Naive thymus-derived CD4-positive, alpha-beta T cell (primary cell): Measurements from ENCODE around the gene MUCL3. TPM values are rescaled to one million over a fixed set of nuclear protein-coding genes. Genes with fewer than 3 reads are reported as not detected.

Experiments used
- ATAC-seq: fragments of 150-1000 bp; cut with Tn5 transposase; 2 replicates; pipeline ENCODE4 v1.10.0; 2021; ENCODE audit warnings: mild to moderate bottlenecking, moderate library complexity
- CTCF ChIA-PET: fragments of 350-600 bp; sonication (Branson Sonifier 250); formaldehyde crosslinking; loops from one replicate; lab custom pipeline; 2021; ENCODE audit warnings: antibody characterized with exemption; lab: Charles Lee
- POLR2A ChIA-PET: fragments of 350-600 bp; sonication (Branson Sonifier 250); formaldehyde crosslinking; loops from one replicate; lab custom pipeline; 2021; ENCODE audit warnings: antibody characterized with exemption, inconsistent platforms; lab: Charles Lee
- DNase-seq, 9 donors: peaks; one replicate each; pipeline versions ENCODE4 v3.0.0 to v3.0.0-alpha.2; 2020 to 2022; ENCODE audit warnings: mixed read lengths in 1 of 9
- H3K27ac ChIP-seq: one replicate; pipeline ENCODE4 v1.7.0; 2013; ENCODE audit warnings: mild to moderate bottlenecking, low read depth, low read length, moderate library complexity
- H3K27me3 ChIP-seq, 2 donors: one replicate each; pipeline ENCODE4 v1.7.0; 2013; ENCODE audit warnings: low read length in 2 of 2, mild to moderate bottlenecking in 2 of 2, moderate library complexity in 2 of 2; ENCODE audit not compliant: control insufficient read depth in 2 of 2, insufficient read depth in 2 of 2
- H3K36me3 ChIP-seq, 3 experiments: 1 replicate in 2 of 3; 2 replicates in 1 of 3; pipeline ENCODE4 v1.7.0; 2013; ENCODE audit warnings: low read length in 3 of 3, mild to moderate bottlenecking in 3 of 3, moderate library complexity in 1 of 3; ENCODE audit not compliant: insufficient read depth in 3 of 3, control insufficient read depth in 2 of 3
- H3K4me1 ChIP-seq, 2 donors: one replicate each; pipeline ENCODE4 v1.7.0; 2013; ENCODE audit warnings: low read length in 2 of 2, mild to moderate bottlenecking in 2 of 2, moderate library complexity in 1 of 2; ENCODE audit not compliant: control insufficient read depth in 2 of 2, insufficient read depth in 2 of 2
- H3K4me3 ChIP-seq: 2 replicates; pipeline ENCODE4 v1.7.0; 2013; ENCODE audit warnings: mild to moderate bottlenecking, low read length
- H3K9me3 ChIP-seq, 3 experiments: 1 replicate in 2 of 3; 2 replicates in 1 of 3; pipeline ENCODE4 v1.7.0; 2013; ENCODE audit warnings: low read length in 3 of 3; ENCODE audit not compliant: control insufficient read depth in 2 of 3
- H3K27ac Mint-ChIP-seq, 9 donors: one replicate each; pipeline ENCODE4 v1.8.0; 2020 to 2022; ENCODE audit warnings: mixed read lengths in 9 of 9, mild to moderate bottlenecking in 8 of 9, moderate library complexity in 5 of 9, inconsistent platforms in 2 of 9
- H3K27me3 Mint-ChIP-seq, 5 donors: one replicate each; pipeline ENCODE4 v1.8.0; 2021 to 2022; ENCODE audit warnings: mixed read lengths in 5 of 5, mild to moderate bottlenecking in 1 of 5
- H3K36me3 Mint-ChIP-seq, 5 donors: one replicate each; pipeline ENCODE4 v1.8.0; 2020 to 2022; ENCODE audit warnings: mixed read lengths in 5 of 5, mild to moderate bottlenecking in 3 of 5, inconsistent platforms in 1 of 5
- H3K4me1 Mint-ChIP-seq, 7 donors: one replicate each; pipeline ENCODE4 v1.8.0; 2020 to 2022; ENCODE audit warnings: mixed read lengths in 7 of 7, mild to moderate bottlenecking in 3 of 7, inconsistent platforms in 1 of 7
- H3K4me3 Mint-ChIP-seq, 10 donors: one replicate each; pipeline ENCODE4 v1.8.0; 2020 to 2022; ENCODE audit warnings: mild to moderate bottlenecking in 10 of 10, mixed read lengths in 10 of 10, moderate library complexity in 6 of 10, inconsistent platforms in 2 of 10
- H3K9me3 Mint-ChIP-seq, 11 donors: one replicate each; pipeline ENCODE4 v1.8.0; 2020 to 2022; ENCODE audit warnings: mixed read lengths in 11 of 11, mild to moderate bottlenecking in 4 of 11, inconsistent platforms in 1 of 11, moderate library complexity in 1 of 11
- intact Hi-C, 2 donors: fragments of 100-400 bp; cut with micrococcal nuclease; formaldehyde crosslinking; loops; one replicate each; pipeline ENCODE4 v1.15.1; 2023
- polyA plus RNA-seq, 2 donors: library from polyadenylated mRNA; unstranded; fragments of 300-500 nt; fragmentation: Illumina TruSeq; gene quantifications; one replicate each; pipeline ENCODE4 v1.2.3, GENCODE V29; 2021
- total RNA-seq, 6 experiments: library from RNA in 5 of 6; stranded (reverse) in 5 of 6; gene quantifications; 1 replicate in 5 of 6; 2 replicates in 1 of 6; pipeline ENCODE4 v1.2.3 and lab custom pipeline; 2021 to 2026

The MUCL3 gene
- total and polyA plus RNA-seq, 7 experiments from 2014 or later = not detected

DNA sequence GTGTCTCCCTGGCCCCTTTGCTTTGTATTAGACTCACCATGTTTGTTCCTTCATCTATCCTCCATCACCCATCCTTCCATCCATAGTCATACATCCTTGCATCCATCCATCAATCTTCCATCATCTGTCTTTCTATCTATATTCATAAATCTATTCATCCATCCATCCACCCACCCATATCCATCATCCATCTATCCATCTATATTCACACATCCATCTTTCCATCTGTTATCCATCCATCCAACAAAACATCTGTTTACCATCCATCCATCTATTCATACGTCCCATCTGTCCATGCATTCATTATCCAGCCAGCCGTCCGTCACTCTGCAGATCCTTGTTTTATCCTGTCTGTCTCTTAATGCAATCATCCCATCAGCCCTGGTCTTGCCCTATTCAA lies 45.8 kb upstream of the MUCL3 start:
- intact Hi-C loops = no loop called here
- Histone ChIP-seq H3K27me3 (no peaks in the 10 kb centered on the region), H3K4me1 (no peaks in the 10 kb centered on the region), H3K9me3 (no peaks in the 10 kb centered on the region), H3K36me3 (peaks cover 0 to 79% (median 7%) of the 10 kb centered on the region in 3 experiments), H3K4me3 (no peak overlapping the region), H3K27ac (no peak overlapping the region)
- peaks cover 7 to 41% (median 13%) of the 10 kb centered on the region in 5 donors for H3K36me3 Mint-ChIP-seq
- ChIA-PET POLR2A (no interaction called here), CTCF (interaction anchor here (1.2 kb wide), 1 partner anchor 65 kb away, joined by 3 read pairs; no protein-coding TSS in a partner anchor)
- peak overlapping the region in 2 of 9 donors; percentile 19 to 39 for H3K27ac Mint-ChIP-seq
- H3K4me3 Mint-ChIP-seq = no peak overlapping the region
- H3K4me1 Mint-ChIP-seq = peaks cover 0 to 6% (median 0%) of the 10 kb centered on the region in 7 donors
- no peaks in the 10 kb centered on the region for H3K9me3 Mint-ChIP-seq
- H3K27me3 Mint-ChIP-seq = no peaks in the 10 kb centered on the region
- ATAC-seq = no peak
- DNase-seq = no peak

DNA sequence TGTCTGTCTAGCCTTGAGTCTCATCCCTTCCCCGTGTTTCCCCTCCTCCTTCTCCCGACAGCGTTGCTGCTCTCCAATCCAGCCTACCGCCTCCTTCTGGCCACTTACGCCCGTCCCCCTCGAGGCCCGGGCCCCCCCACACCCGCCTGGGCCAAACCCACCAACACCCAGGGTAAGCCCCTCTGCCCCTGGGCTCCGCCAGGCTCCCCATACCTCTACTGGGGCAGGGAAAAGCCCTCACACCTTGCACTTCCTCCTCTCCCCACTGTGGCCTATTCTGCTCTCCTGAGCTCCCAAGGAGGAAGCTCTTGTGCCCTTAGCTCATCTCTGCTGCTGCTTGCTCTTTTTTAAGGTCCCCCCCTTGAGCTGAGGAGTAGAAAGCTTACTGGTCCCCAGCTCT lies 45.4 kb upstream of the MUCL3 start:
- H3K27me3 Mint-ChIP-seq = no peaks in the 10 kb centered on the region
- intact Hi-C loops = no loop called here

DNA sequence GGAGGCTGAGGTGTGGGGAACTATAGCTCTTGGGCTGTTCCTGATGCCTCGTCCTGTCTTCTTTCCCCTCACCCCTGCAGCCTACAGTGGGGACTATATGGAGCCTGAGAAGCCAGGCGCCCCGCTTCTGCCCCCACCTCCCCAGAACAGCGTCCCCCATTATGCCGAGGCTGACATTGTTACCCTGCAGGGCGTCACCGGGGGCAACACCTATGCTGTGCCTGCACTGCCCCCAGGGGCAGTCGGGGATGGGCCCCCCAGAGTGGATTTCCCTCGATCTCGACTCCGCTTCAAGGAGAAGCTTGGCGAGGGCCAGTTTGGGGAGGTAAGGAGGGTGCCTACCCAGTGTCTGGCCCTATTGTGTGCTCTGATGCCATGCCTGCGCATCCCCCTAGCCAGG lies 44.2 kb upstream of the MUCL3 start:
- H3K27ac ChIP-seq = no peak overlapping the region
- intact Hi-C loops = no loop called here
- H3K36me3 ChIP-seq = peaks cover 0 to 65% (median 7%) of the 10 kb centered on the region in 3 experiments
- no peaks in the 10 kb centered on the region for H3K27me3 ChIP-seq
- H3K4me3 ChIP-seq = no peak overlapping the region
- no peak for DNase-seq
- Mint-ChIP-seq H3K36me3 (peaks cover 3 to 34% (median 13%) of the 10 kb centered on the region in 5 donors), H3K4me1 (peaks cover 0 to 6% (median 0%) of the 10 kb centered on the region in 7 donors), H3K27me3 (no peaks in the 10 kb centered on the region), H3K9me3 (no peaks in the 10 kb centered on the region), H3K4me3 (no peak overlapping the region), H3K27ac (no peak overlapping the region)
- H3K4me1 ChIP-seq = no peaks in the 10 kb centered on the region
- POLR2A ChIA-PET = no interaction called here
- no peaks in the 10 kb centered on the region for H3K9me3 ChIP-seq
- CTCF ChIA-PET = interaction anchor here (0.6 kb wide), 1 partner anchor 160 kb away, joined by 3 read pairs; no protein-coding TSS in a partner anchor
- ATAC-seq = no peak

More for the DNA sequence above, 45.4 kb upstream of the MUCL3 start:
- Mint-ChIP-seq H3K36me3 (peaks cover 4 to 36% (median 13%) of the 10 kb centered on the region in 5 donors), H3K27ac (no peak overlapping the region), H3K9me3 (no peaks in the 10 kb centered on the region), H3K4me1 (peaks cover 0 to 6% (median 0%) of the 10 kb centered on the region in 7 donors), H3K4me3 (no peak overlapping the region)
- no peak overlapping the region for H3K4me3 ChIP-seq
- ChIA-PET POLR2A (no interaction called here), CTCF (no interaction called here)
- no peaks in the 10 kb centered on the region for H3K4me1 ChIP-seq
- H3K27me3 ChIP-seq = no peaks in the 10 kb centered on the region
- ATAC-seq (no peak), DNase-seq (no peak)
- no peak overlapping the region for H3K27ac ChIP-seq
- no peaks in the 10 kb centered on the region for H3K9me3 ChIP-seq
- peaks cover 0 to 76% (median 7%) of the 10 kb centered on the region in 3 experiments for H3K36me3 ChIP-seq

DNA sequence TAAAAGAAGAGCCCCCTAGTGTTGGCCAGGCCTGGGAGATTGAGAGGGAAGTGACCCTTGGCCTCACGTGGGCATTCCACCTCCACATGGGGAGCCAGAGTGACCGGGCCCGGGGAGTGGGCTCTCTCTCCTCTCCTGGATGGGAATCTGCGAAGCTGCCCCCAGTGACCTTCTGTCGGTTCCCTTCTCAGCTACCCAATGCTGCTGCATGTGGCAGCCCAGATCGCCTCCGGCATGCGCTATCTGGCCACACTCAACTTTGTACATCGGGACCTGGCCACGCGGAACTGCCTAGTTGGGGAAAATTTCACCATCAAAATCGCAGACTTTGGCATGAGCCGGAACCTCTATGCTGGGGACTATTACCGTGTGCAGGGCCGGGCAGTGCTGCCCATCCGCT lies 42.9 kb upstream of the MUCL3 start:
- POLR2A ChIA-PET = no interaction called here
- peaks cover 0 to 6% (median 0%) of the 10 kb centered on the region in 7 donors for H3K4me1 Mint-ChIP-seq
- ATAC-seq (no peak), DNase-seq (no peak)
- intact Hi-C loops = no loop called here
- Histone ChIP-seq H3K4me3 (no peak overlapping the region), H3K9me3 (no peaks in the 10 kb centered on the region), H3K27me3 (no peaks in the 10 kb centered on the region), H3K36me3 (peaks cover 0 to 60% (median 7%) of the 10 kb centered on the region in 3 experiments), H3K27ac (no peak overlapping the region), H3K4me1 (no peaks in the 10 kb centered on the region)
- H3K4me3 Mint-ChIP-seq = no peak overlapping the region
- no peaks in the 10 kb centered on the region for H3K27me3 Mint-ChIP-seq
- CTCF ChIA-PET = no interaction called here
- peak overlapping the region in 1 of 9 donors; percentile 41 for H3K27ac Mint-ChIP-seq
- H3K36me3 Mint-ChIP-seq = peaks cover 3 to 28% (median 8%) of the 10 kb centered on the region in 5 donors
- H3K9me3 Mint-ChIP-seq = no peaks in the 10 kb centered on the region

DNA sequence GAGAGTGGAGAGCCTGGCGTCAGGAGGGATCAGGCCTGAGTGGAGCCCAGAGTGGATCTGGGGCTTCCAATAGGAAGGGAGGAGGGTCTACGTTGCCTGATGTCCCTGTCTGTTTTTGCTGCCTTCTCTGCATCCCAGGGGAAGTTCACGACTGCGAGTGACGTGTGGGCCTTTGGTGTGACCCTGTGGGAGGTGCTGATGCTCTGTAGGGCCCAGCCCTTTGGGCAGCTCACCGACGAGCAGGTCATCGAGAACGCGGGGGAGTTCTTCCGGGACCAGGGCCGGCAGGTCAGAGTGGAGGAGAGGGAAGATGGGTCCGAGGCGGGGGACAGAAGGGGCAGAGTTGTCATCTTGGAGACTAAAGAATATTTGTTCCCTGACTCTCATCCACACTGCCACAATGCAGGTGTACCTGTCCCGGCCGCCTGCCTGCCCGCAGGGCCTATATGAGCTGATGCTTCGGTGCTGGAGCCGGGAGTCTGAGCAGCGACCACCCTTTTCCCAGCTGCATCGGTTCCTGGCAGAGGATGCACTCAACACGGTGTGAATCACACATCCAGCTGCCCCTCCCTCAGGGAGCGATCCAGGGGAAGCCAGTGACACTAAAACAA lies 41.9 kb upstream of the MUCL3 start:
- Histone ChIP-seq H3K27me3 (no peaks in the 10 kb centered on the region), H3K4me3 (no peak overlapping the region), H3K9me3 (no peaks in the 10 kb centered on the region), H3K27ac (no peak overlapping the region), H3K4me1 (no peaks in the 10 kb centered on the region), H3K36me3 (peaks cover 0 to 52% (median 7%) of the 10 kb centered on the region in 3 experiments)
- no peak for ATAC-seq
- ChIA-PET POLR2A (interaction anchor here (1.7 kb wide), 1 partner anchor 15 kb away, joined by 3 read pairs; the partner anchor contains the start of gene DDR1), CTCF (no interaction called here)
- intact Hi-C loops = no loop called here
- Mint-ChIP-seq H3K27me3 (no peaks in the 10 kb centered on the region), H3K36me3 (peaks cover 3 to 28% (median 8%) of the 10 kb centered on the region in 5 donors), H3K4me3 (no peak overlapping the region), H3K27ac (no peak overlapping the region), H3K9me3 (no peaks in the 10 kb centered on the region), H3K4me1 (peaks cover 0 to 6% (median 0%) of the 10 kb centered on the region in 7 donors)
- no peak for DNase-seq

DNA sequence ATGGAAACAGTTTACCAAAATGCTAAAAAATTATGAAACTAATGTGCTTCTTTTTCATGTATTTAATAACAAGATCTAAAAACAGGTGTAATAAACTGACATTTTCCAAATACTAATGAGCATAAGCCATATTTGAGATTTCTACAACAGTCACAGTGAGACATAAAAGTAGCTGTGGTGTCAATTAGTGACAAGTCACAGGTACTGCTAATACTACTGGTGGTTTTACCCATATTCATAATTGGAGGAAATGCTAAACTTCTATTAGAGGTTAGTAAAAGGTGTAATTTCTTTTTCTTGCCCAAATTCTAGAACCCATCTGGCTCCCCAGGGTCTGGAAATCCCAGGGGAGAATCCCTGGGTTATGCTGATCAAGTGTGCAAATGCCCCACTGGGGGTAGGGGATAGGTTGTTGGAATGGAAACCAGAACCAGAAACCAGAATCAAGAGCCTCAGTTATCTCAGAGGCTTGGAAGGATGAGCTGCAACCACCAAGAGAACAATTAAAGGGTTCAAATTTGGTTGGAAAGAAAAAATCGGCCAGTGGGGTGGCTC lies 39.8 kb upstream of the MUCL3 start:
- ATAC-seq = no peak

More for the DNA sequence above, 39.8 kb upstream of the MUCL3 start:
- intact Hi-C loops = no loop called here
- Mint-ChIP-seq H3K27ac (no peak overlapping the region), H3K9me3 (no peaks in the 10 kb centered on the region), H3K27me3 (no peaks in the 10 kb centered on the region), H3K36me3 (peaks cover 0 to 16% (median 0%) of the 10 kb centered on the region in 5 donors), H3K4me1 (peaks cover 0 to 5% (median 0%) of the 10 kb centered on the region in 7 donors), H3K4me3 (no peak overlapping the region)
- Histone ChIP-seq H3K27ac (no peak overlapping the region), H3K9me3 (no peaks in the 10 kb centered on the region), H3K36me3 (peaks cover 0 to 34% (median 7%) of the 10 kb centered on the region in 3 experiments), H3K4me1 (no peaks in the 10 kb centered on the region), H3K27me3 (no peaks in the 10 kb centered on the region), H3K4me3 (no peak overlapping the region)
- ChIA-PET POLR2A (interaction anchor here (0.6 kb wide), 1 partner anchor 138 kb away, joined by 3 read pairs; no protein-coding TSS in a partner anchor), CTCF (no interaction called here)
- DNase-seq = no peak
